Calu3 (cell line): ENCODE results near the gene PCDHGB1. TPM values are rescaled to one million over a fixed set of nuclear protein-coding genes. Genes with fewer than 3 reads are reported as not detected.
A peak's percentile ranks its signal among the peaks of the same experiment; 100 is the strongest.
"Not testable (repeated sequence)": the region's sequence is repeated elsewhere in the genome, so short reads cannot be mapped to it uniquely, and the experiment has no call there.

Experiments
- BruUV-seq: library from RNA; stranded (reverse); fragments of 400-500 nt; replicated peaks from 2 replicates; lab custom pipeline; 2021; lab: Mats Ljungman, UMichigan
- CTCF ChIA-PET: fragments of 300-600 bp; sonication (Branson Sonifier 250); formaldehyde crosslinking; loops from one replicate; lab custom pipeline; 2022; ENCODE audit warnings: antibody characterized with exemption; lab: Charles Lee
- DNase-seq: peaks from one replicate; pipeline ENCODE4 v3.0.0; 2022
- H3K27ac Mint-ChIP-seq: one replicate; pipeline ENCODE4 v1.8.0; 2022; ENCODE audit warnings: mixed read lengths; ENCODE audit not compliant: unreplicated experiment
- H3K27me3 Mint-ChIP-seq: one replicate; pipeline ENCODE4 v1.8.0; 2022; ENCODE audit warnings: mixed read lengths; ENCODE audit not compliant: unreplicated experiment
- H3K36me3 Mint-ChIP-seq: one replicate; pipeline ENCODE4 v1.8.0; 2022; ENCODE audit warnings: mild to moderate bottlenecking, moderate library complexity, mixed read lengths; ENCODE audit not compliant: insufficient read depth, unreplicated experiment
- H3K4me1 Mint-ChIP-seq: one replicate; pipeline ENCODE4 v1.8.0; 2022; ENCODE audit warnings: mild to moderate bottlenecking, low read depth, mixed read lengths; ENCODE audit not compliant: unreplicated experiment
- H3K4me3 Mint-ChIP-seq: one replicate; pipeline ENCODE4 v1.8.0; 2022; ENCODE audit warnings: mild to moderate bottlenecking, low read depth, moderate library complexity, mixed read lengths; ENCODE audit not compliant: unreplicated experiment
- H3K9me3 Mint-ChIP-seq: one replicate; pipeline ENCODE4 v1.8.0; 2022; ENCODE audit warnings: low read depth, mixed read lengths; ENCODE audit not compliant: unreplicated experiment
- CTCF ChIP-seq: fragments of 200-600 bp; IDR thresholded peaks from one replicate; pipeline ENCODE4 v1.8.0; 2022; ENCODE audit warnings: antibody characterized with exemption; ENCODE audit not compliant: unreplicated experiment
- intact Hi-C: fragments of 100-400 bp; cut with micrococcal nuclease; formaldehyde crosslinking; loops from one replicate; pipeline ENCODE4 v1.10.0; 2022; ENCODE audit not compliant: unreplicated experiment
- total RNA-seq: library from RNA; stranded (reverse); gene quantifications from 2 replicates; pipeline ENCODE4 v1.2.3, GENCODE V29; 2022

The PCDHGB1 gene
- total RNA-seq, 1 experiment from 2014 or later = 0.19 TPM

GRCh38 chr5:141397756-141398551, 48.1 kb downstream of the PCDHGB1 start, which contains the start of gene PCDHGB5:
TSS of gene PCDHGB5 (plus strand) at chr5:141397947. CDS start at chr5:141398128, 181 bp downstream.
- intact Hi-C loops, BruUV-seq, H3K27ac Mint-ChIP-seq, H3K27me3 Mint-ChIP-seq, H3K4me1 Mint-ChIP-seq: not testable (repeated sequence)
- peak; percentile 67 for TF ChIP-seq CTCF
- CTCF ChIA-PET = interaction anchor here (1.0 to 2.3 kb wide), 6 partner anchors 20 to 174 kb away, joined by 3 to 9 read pairs (median 6); partner anchors contain the start of genes PCDHB14 and PCDHGB7
- peaks cover 15% of the 10 kb centered on the region for H3K36me3 Mint-ChIP-seq
- peaks cover 11% of the 10 kb centered on the region for H3K9me3 Mint-ChIP-seq
- peak within 1 kb of the TSS; percentile 58 for H3K4me3 Mint-ChIP-seq
- peak; percentile 70 for DNase-seq

GRCh38 chr5:141398608-141399007, 48.7 kb downstream of the PCDHGB1 start:
- TSS peak; percentile 17 for BruUV-seq
- intact Hi-C loops = no loop called here
- CTCF ChIA-PET = no interaction called here

GRCh38 chr5:141399555-141400258, 49.8 kb downstream of the PCDHGB1 start:
- H3K9me3 Mint-ChIP-seq = peaks cover 9% of the 10 kb centered on the region
- no TSS peak for BruUV-seq
- H3K27ac Mint-ChIP-seq = no peak overlapping the region

More at GRCh38 chr5:141398608-141399007, 48.7 kb downstream of the PCDHGB1 start:
- peaks cover 11% of the 10 kb centered on the region for H3K9me3 Mint-ChIP-seq
- no peak for TF ChIP-seq CTCF
- no peaks in the 10 kb centered on the region for H3K4me1 Mint-ChIP-seq
- H3K4me3 Mint-ChIP-seq = no peak overlapping the region
- H3K27me3 Mint-ChIP-seq = no peaks in the 10 kb centered on the region
- DNase-seq = no peak
- peaks cover 20% of the 10 kb centered on the region for H3K36me3 Mint-ChIP-seq
- no peak overlapping the region for H3K27ac Mint-ChIP-seq

More at GRCh38 chr5:141399555-141400258, 49.8 kb downstream of the PCDHGB1 start:
- no peak for TF ChIP-seq CTCF
- no peaks in the 10 kb centered on the region for H3K27me3 Mint-ChIP-seq
- peaks cover under 1% of the 10 kb centered on the region for H3K4me1 Mint-ChIP-seq
- no peak overlapping the region for H3K4me3 Mint-ChIP-seq
- peaks cover 24% of the 10 kb centered on the region for H3K36me3 Mint-ChIP-seq
- CTCF ChIA-PET = no interaction called here
- DNase-seq = no peak
- intact Hi-C loops = loop anchor here (5.0 kb wide), 1 partner anchor 78 kb away; the partner anchor contains the start of gene PCDHGC3

Other genes starting within 250 kb of the PCDHGB1 start
- 0.09 and 0.10 TPM in 2 replicates for gene PCDHB3, start 249.6 kb upstream of the PCDHGB1 start, total RNA-seq
- not detected in 2 replicates for gene PCDHB4, start 228.3 kb upstream of the PCDHGB1 start, total RNA-seq
- not detected in 2 replicates for gene PCDHB5, start 214.9 kb upstream of the PCDHGB1 start, total RNA-seq
- not detected in 2 replicates for gene PCDHB6, start 200.0 kb upstream of the PCDHGB1 start, total RNA-seq
- gene PCDHB7, start 177.5 kb upstream of the PCDHGB1 start, total RNA-seq = 0.26 and 0.37 TPM in 2 replicates
- 0.21 and 0.61 TPM in 2 replicates for gene PCDHB8, start 172.3 kb upstream of the PCDHGB1 start, total RNA-seq
- 0.35 and 0.66 TPM in 2 replicates for gene PCDHB16, start 167.7 kb upstream of the PCDHGB1 start, total RNA-seq
- gene PCDHB9, start 162.9 kb upstream of the PCDHGB1 start, total RNA-seq = 2.4 and 3.5 TPM in 2 replicates
- gene PCDHB10, start 157.7 kb upstream of the PCDHGB1 start, total RNA-seq = 1.0 and 1.2 TPM in 2 replicates
- gene PCDHB11, start 150.5 kb upstream of the PCDHGB1 start, total RNA-seq = 0.83 and 0.85 TPM in 2 replicates
- 1.3 and 1.6 TPM in 2 replicates for gene PCDHB12, start 141.4 kb upstream of the PCDHGB1 start, total RNA-seq
- gene PCDHB13, start 136.2 kb upstream of the PCDHGB1 start, total RNA-seq = 0.86 and 1.1 TPM in 2 replicates
- 5.7 and 6.3 TPM in 2 replicates for gene PCDHB14, start 126.8 kb upstream of the PCDHGB1 start, total RNA-seq
- 1.1 and 1.4 TPM in 2 replicates for gene PCDHB15, start 104.7 kb upstream of the PCDHGB1 start, total RNA-seq
- gene SLC25A2, start 46.0 kb upstream of the PCDHGB1 start, total RNA-seq = 0.26 and 0.27 TPM in 2 replicates
- gene TAF7, start 29.3 kb upstream of the PCDHGB1 start, total RNA-seq = 73.2 and 79.6 TPM in 2 replicates
- 0.29 TPM in 1 of 2 replicates, not detected in the other for gene PCDHGA1, start 19.6 kb upstream of the PCDHGB1 start, total RNA-seq
- not detected in 2 replicates for gene PCDHGA2, start 11.3 kb upstream of the PCDHGB1 start, total RNA-seq
- gene PCDHGA3, start 6.3 kb upstream of the PCDHGB1 start, total RNA-seq = not detected in 2 replicates
- 0.07 TPM in 2 replicates for gene PCDHGA4, start 4.9 kb downstream of the PCDHGB1 start, total RNA-seq
- 0.34 and 0.38 TPM in 2 replicates for gene PCDHGB2, start 9.9 kb downstream of the PCDHGB1 start, total RNA-seq
- gene PCDHGA5, start 14.1 kb downstream of the PCDHGB1 start, total RNA-seq = 0.10 and 0.12 TPM in 2 replicates
- 1.2 and 1.6 TPM in 2 replicates for gene PCDHGB3, start 20.1 kb downstream of the PCDHGB1 start, total RNA-seq
- gene PCDHGA6, start 23.8 kb downstream of the PCDHGB1 start, total RNA-seq = 0.71 and 0.80 TPM in 2 replicates
- gene PCDHGA7, start 32.6 kb downstream of the PCDHGB1 start, total RNA-seq = 0.73 and 0.90 TPM in 2 replicates
- 7.0 and 8.2 TPM in 2 replicates for gene PCDHGB4, start 37.6 kb downstream of the PCDHGB1 start, total RNA-seq
- gene PCDHGA8, start 42.5 kb downstream of the PCDHGB1 start, total RNA-seq = 0.95 and 1.1 TPM in 2 replicates
- 9.1 and 12.4 TPM in 2 replicates for gene PCDHGB5, start 47.8 kb downstream of the PCDHGB1 start, total RNA-seq
- 16.0 and 18.1 TPM in 2 replicates for gene PCDHGA9, start 52.7 kb downstream of the PCDHGB1 start, total RNA-seq
- 9.6 and 13.4 TPM in 2 replicates for gene PCDHGB6, start 57.9 kb downstream of the PCDHGB1 start, total RNA-seq
- gene PCDHGA10, start 62.9 kb downstream of the PCDHGB1 start, total RNA-seq = 2.6 and 3.7 TPM in 2 replicates
- gene PCDHGB7, start 67.6 kb downstream of the PCDHGB1 start, total RNA-seq = 9.8 and 13.6 TPM in 2 replicates
- 2.3 and 2.8 TPM in 2 replicates for gene PCDHGA11, start 71.0 kb downstream of the PCDHGB1 start, total RNA-seq
- gene PCDHGA12, start 80.4 kb downstream of the PCDHGB1 start, total RNA-seq = 2.1 and 2.9 TPM in 2 replicates
- gene PCDHGC3, start 125.9 kb downstream of the PCDHGB1 start, total RNA-seq = 49.4 and 73.0 TPM in 2 replicates
- gene PCDHGC4, start 134.9 kb downstream of the PCDHGB1 start, total RNA-seq = 1.2 and 2.2 TPM in 2 replicates
- 1.5 and 2.1 TPM in 2 replicates for gene PCDHGC5, start 139.0 kb downstream of the PCDHGB1 start, total RNA-seq